NCI-H524 (cell line): Measurements from ENCODE around the gene CST1.

ENCODE experiments used
- DNase-seq, 2 experiments: peaks; one replicate each; lab custom pipeline; 2025; lab: John Stamatoyannopoulos, UW

Gene CST1

DNA sequence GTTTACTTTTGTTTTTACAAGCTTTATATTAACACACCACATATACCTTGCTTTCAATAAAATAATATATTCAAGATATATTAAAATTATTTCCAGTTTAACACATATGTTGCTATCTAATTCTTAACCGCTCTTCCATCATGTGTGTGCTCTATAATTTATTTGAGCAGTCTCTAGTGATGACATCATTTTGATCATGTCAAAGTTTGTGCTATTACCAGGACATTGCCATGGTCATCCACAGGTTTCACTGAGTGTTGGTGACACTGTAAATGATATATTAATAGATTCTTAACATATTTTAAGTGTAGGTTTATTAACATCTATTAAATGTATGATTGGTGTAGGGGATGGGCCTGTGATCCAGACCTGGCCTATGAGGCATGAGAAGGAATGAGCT, 44.8 kb downstream of the CST1 start:
- DNase-seq, result no peak

DNA sequence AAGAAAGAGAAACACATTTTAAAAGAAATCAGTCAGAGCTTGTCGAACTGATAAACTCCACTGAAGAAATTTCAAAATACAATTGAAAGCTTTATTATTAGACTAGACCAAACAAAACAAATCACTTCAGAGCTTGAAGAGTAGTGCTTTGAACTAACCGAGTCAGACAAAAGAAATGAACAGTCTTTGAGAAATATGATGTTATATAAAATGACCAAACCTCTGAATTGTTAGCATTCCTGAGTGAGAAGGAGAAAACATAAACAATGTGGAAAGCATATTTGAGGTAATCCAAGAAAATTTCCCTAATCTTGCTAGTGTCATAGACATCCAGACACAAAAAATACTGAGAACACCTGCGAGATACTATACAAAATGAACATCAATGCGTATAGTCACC, 48.7 kb downstream of the CST1 start:
- no peak for DNase-seq

DNA sequence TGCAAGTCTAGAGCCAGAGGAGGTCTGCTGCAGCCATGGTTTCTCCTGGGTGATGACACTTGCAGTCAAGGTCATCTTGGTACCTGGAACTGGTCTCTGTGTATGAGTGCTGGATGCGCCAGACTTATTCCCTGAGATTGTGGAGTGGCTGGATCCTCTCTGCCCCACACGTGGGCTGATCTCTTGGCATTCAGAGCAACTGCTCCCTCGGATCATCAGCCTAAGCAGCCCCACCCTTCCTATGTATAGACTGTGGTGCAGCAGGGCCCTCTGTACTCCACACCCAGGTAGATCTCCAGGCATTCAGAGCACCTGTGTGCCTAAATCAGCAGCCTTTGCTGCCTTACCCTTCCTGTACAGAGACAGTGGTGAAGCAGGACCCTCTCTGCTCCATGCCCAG, 49.8 kb downstream of the CST1 start:
- no peak for DNase-seq

DNA sequence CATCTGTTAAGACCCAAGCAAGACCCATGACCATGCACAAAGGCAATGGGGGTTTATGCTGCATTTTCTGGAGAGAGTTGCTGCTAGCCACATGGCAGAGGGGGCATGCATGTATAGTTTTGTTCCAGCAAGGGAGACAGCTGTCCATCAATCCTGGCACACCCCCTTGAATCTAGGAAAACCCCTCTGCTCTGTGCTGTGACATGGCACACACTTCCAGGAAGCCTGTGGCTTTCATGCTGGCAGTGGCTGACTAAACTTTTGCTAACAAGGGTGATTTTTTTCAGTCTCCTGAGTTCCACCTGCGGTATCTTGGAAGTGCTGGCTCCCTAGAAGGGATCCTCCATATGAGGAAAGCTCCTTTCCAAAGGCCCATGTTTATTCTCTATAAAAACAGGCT, 52.8 kb downstream of the CST1 start:
- no peak for DNase-seq
